Esophagus squamous epithelium (tissue), 5 donors: ENCODE results near the gene SLC22A1. TPM values are rescaled to one million over a fixed set of nuclear protein-coding genes. Genes with fewer than 3 reads are reported as not detected.

Experiments
- DNase-seq: peaks from one replicate; lab custom pipeline; 2025; lab: John Stamatoyannopoulos, UW
- H3K27ac ChIP-seq, 4 donors: fragments of 200-600 bp; sonication (generic); one replicate each; pipeline ENCODE4 v1.5.1; 2016 to 2019; ENCODE audit warnings: mild to moderate bottlenecking in 1 of 4
- H3K27me3 ChIP-seq, 4 donors: fragments of 200-600 bp; sonication (generic); 1 replicate in 3 of 4; 2 replicates in 1 of 4; pipeline versions ENCODE4 v1.5.1 to v1.6.0; 2017 to 2021; ENCODE audit warnings: antibody characterized with exemption in 1 of 4
- H3K36me3 ChIP-seq, 3 donors: fragments of 200-600 bp; sonication (generic); one replicate each; pipeline ENCODE4 v1.5.1; 2016 to 2019
- H3K4me1 ChIP-seq, 3 donors: fragments of 200-600 bp; sonication (generic); one replicate each; pipeline ENCODE4 v1.5.1; 2017 to 2019
- H3K4me3 ChIP-seq, 4 donors: fragments of 200-600 bp; sonication (generic); 1 replicate in 3 of 4; 2 replicates in 1 of 4; pipeline ENCODE4 v1.5.1; 2016 to 2019; ENCODE audit warnings: mild to moderate bottlenecking in 2 of 4, moderate library complexity in 1 of 4
- H3K9me3 ChIP-seq, 3 donors: fragments of 200-600 bp; sonication (generic); one replicate each; pipeline ENCODE4 v1.5.1; 2016 to 2019
- CTCF ChIP-seq, 6 experiments: fragments of 450-650 bp in 4 of 6; fragments of 200-600 bp in 2 of 6; sonication (generic) in 2 of 6; IDR thresholded peaks; one replicate each; pipeline ENCODE4 v1.5.1; 2016 to 2019; ENCODE audit warnings: antibody characterized with exemption in 6 of 6, mild to moderate bottlenecking in 4 of 6, moderate library complexity in 4 of 6
- POLR2A ChIP-seq, 4 donors: fragments of 450-650 bp; IDR thresholded peaks; one replicate each; pipeline ENCODE4 v1.6.1; 2017; ENCODE audit warnings: antibody characterized with exemption in 4 of 4, mild to moderate bottlenecking in 4 of 4, moderate library complexity in 3 of 4
- WGBS, 2 donors: methylation state at CpG; one replicate each; pipeline ENCODE4 v1.1.5; 2018; 5-methylcytosine and 5-hydroxymethylcytosine counted together
- intact Hi-C: fragments of 100-400 bp; cut with DNase I; formaldehyde crosslinking; loops from one replicate; pipeline ENCODE4 v1.15.0; 2022
- total RNA-seq, 4 donors: library from RNA; depleted of rRNA; stranded (reverse); fragments of >200 nt; gene quantifications; one replicate each; pipeline ENCODE4 v1.1.0, GENCODE V29; 2016
- donor health status: DM: yes; HTN: yes; CAD: no.

SLC22A1 gene
- total RNA-seq, 4 donors from 2014 or later, result 0.35 to 0.53 (median 0.38) TPM; not detected in 1

GRCh38 chr6:160147146-160147536, 25.5 kb downstream of the SLC22A1 start:
- Histone ChIP-seq H3K4me3 (no peak overlapping the region), H3K9me3 (no peaks in the 10 kb centered on the region), H3K36me3 (no peaks in the 10 kb centered on the region), H3K4me1 (no peaks in the 10 kb centered on the region), H3K27ac (peak overlapping the region in 3 of 4 donors; percentile 48 to 65 (median 61)), H3K27me3 (no peaks in the 10 kb centered on the region)
- whole genome bisulfite sequencing, 2 donors, result 68 to 91% methylated on average over 3 of the region's 3 CpGs
- intact Hi-C loops, result no loop called here
- DNase-seq, result no peak
- TF ChIP-seq CTCF (IDR thresholded peaks at IDR 0.05), result no peak
- TF ChIP-seq POLR2A (IDR thresholded peaks at IDR 0.05), result no peak

GRCh38 chr6:160154471-160154870, 32.9 kb downstream of the SLC22A1 start:
- 88 to 94% methylated on average over 3 of the region's 3 CpGs for WGBS, 2 donors
- H3K27ac ChIP-seq, result no peak overlapping the region
- H3K4me3 ChIP-seq, result no peak overlapping the region
- peaks cover 0 to 3% (median 0%) of the 10 kb centered on the region in 3 donors for H3K9me3 ChIP-seq
- H3K4me1 ChIP-seq, result no peaks in the 10 kb centered on the region
- no peak for DNase-seq
- no peak for TF ChIP-seq POLR2A (IDR thresholded peaks at IDR 0.05)
- TF ChIP-seq CTCF (IDR thresholded peaks at IDR 0.05), result no peak
- H3K36me3 ChIP-seq, result peaks cover 0 to 3% (median 0%) of the 10 kb centered on the region in 3 donors
- no peaks in the 10 kb centered on the region for H3K27me3 ChIP-seq
- intact Hi-C loops, result no loop called here

GRCh38 chr6:160156842-160157241, 35.2 kb downstream of the SLC22A1 start:
- Histone ChIP-seq H3K4me1 (no peaks in the 10 kb centered on the region), H3K4me3 (no peak overlapping the region), H3K9me3 (peaks cover 0 to 3% (median 0%) of the 10 kb centered on the region in 3 donors), H3K36me3 (peaks cover 0 to 3% (median 0%) of the 10 kb centered on the region in 3 donors), H3K27ac (no peak overlapping the region), H3K27me3 (no peaks in the 10 kb centered on the region)
- WGBS, 2 donors, result 55 to 82% methylated on average over 1 of the region's 1 CpG
- intact Hi-C loops, result no loop called here
- no peak for TF ChIP-seq POLR2A (IDR thresholded peaks at IDR 0.05)
- DNase-seq, result no peak

GRCh38 chr6:160160450-160160849, 38.8 kb downstream of the SLC22A1 start:
- no peaks in the 10 kb centered on the region for H3K36me3 ChIP-seq
- TF ChIP-seq POLR2A (IDR thresholded peaks at IDR 0.05), result no peak
- TF ChIP-seq CTCF (IDR thresholded peaks at IDR 0.05), result no peak
- no peaks in the 10 kb centered on the region for H3K27me3 ChIP-seq
- H3K4me3 ChIP-seq, result no peak overlapping the region
- no peak for DNase-seq
- no peak overlapping the region for H3K27ac ChIP-seq
- no peaks in the 10 kb centered on the region for H3K4me1 ChIP-seq
- intact Hi-C loops, result no loop called here
- WGBS, 2 donors, result 51 to 83% methylated on average over 6 of the region's 6 CpGs
- no peaks in the 10 kb centered on the region for H3K9me3 ChIP-seq

- no peak for DNase-seq
- no peaks in the 10 kb centered on the region for H3K27me3 ChIP-seq
- H3K9me3 ChIP-seq, result no peaks in the 10 kb centered on the region
- H3K4me1 ChIP-seq, result no peaks in the 10 kb centered on the region
- WGBS, 2 donors, result 85% methylated on average over 13 to 14 of the region's 15 CpGs
- H3K27ac ChIP-seq, result no peak overlapping the region
- TF ChIP-seq CTCF (IDR thresholded peaks at IDR 0.05), result no peak
- no peak for TF ChIP-seq POLR2A (IDR thresholded peaks at IDR 0.05)
- H3K36me3 ChIP-seq, result no peaks in the 10 kb centered on the region
- intact Hi-C loops, result no loop called here
- no peak overlapping the region for H3K4me3 ChIP-seq
Observed at GRCh38 chr6:160160929-160161646, 39.5 kb downstream of the SLC22A1 start.
